NCI-H187 (cell line): ENCODE measurements around the gene POP7.
"Not testable (repeated sequence)": the region's sequence is repeated elsewhere in the genome, so short reads cannot be mapped to it uniquely, and the experiment has no call there.

Experiments
- DNase-seq, 2 experiments: peaks; one replicate each; lab custom pipeline; 2025; lab: John Stamatoyannopoulos, UW

The POP7 gene

DNA sequence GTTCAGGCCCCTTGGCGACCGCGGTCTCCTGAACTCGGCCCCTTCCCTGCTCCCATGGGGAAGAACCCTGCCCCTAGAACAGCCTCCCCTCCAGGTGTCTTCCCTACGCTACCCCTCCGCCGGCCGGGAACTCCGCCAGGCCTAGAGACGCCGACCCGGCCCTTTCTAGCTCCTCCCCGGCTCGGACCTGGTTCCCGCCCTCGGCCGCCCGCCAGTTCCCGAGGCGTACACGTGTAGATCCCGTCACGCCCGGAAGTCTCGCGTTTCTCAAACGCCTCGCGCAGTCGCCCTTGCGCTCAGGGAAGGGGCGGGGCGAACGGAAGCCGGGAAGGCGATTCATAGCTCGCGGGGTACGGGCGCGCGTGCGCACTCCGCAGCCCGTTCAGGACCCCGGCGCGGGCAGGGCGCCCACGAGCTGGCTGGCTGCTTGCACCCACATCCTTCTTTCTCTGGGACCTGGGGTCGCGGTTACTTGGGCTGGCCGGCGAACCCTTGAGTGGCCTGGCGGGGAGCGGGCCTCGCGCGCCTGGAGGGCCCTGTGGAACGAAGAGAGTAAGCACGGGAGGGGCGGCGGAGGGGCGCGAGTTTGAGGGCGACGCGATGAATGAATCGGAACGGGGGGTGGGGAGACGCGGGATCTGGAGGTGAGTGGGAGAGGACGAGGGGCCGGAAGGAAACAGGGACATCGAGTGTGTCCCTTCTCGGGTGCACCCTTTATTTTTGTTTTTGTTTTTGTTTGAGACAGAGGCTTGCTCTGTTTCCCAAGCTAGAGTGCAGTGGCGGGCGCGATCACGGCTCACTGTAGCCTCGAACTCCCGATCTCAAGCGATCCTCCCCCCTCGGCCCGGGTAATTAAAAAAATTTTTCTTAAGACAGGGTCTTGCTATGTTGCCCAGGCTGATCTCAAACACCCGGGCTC lies at the start of gene POP7:
POP7 (plus strand) TSS at position 369 of the 919 bp plus-strand sequence. CDS start 710 bp downstream, outside the sequence.
- DNase-seq = peak; percentile 94 to 99

DNA sequence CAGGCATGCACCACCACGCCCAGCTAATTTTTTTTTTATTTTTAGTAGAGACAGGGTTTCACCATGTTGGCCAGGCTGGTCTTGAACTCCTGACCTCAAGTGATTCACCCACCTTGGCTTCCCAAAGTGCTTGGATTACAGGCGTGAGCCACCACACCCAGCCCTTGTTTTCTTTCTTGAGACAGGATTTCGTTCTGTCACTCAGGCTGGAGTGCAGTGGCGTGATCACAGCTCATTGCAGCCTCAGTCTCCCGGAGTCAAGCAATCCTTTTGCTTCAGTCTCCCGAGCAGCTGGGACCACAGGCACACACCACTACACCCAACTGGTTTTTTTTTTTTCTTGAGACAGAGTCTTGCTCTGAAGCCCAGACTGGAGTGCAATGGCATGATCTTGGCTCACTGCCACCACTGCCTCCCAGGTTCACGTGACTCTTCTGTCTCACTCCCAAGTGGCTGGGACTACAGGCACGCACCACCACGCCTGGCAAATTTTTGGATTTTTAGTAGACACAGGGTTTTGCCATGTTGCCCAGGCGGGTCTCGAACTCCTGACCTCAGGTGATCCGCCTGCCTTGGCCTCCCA lies 43.6 kb upstream of the POP7 start:
- DNase-seq = not testable (repeated sequence)

DNA sequence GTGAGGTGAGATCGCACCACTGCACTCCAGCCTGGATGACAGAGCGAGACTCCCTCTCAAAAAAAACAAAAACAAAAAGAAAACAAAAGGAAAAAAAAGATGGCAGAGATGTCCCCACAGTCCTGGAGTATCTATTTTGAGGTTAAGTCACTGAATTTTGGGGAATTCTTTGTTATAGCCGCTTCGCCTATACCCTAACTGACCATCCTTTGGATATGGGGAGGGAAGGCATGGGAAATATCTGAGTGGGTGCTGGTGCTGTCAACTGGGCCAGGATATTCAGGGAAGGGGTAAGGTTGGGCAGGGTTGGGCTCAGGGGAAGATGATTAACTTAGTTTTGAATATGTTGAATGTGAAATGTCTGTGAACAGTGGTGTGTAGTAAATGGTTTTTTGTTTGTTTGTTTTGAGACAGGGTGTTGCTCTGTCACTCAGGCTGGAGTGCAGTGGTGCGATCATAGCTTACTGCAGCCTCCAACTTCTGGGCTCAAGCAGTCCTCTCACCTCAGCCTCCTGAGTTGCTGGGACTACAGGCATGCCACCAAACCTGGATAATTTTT lies 40.7 kb upstream of the POP7 start:
- DNase-seq = no peak

DNA sequence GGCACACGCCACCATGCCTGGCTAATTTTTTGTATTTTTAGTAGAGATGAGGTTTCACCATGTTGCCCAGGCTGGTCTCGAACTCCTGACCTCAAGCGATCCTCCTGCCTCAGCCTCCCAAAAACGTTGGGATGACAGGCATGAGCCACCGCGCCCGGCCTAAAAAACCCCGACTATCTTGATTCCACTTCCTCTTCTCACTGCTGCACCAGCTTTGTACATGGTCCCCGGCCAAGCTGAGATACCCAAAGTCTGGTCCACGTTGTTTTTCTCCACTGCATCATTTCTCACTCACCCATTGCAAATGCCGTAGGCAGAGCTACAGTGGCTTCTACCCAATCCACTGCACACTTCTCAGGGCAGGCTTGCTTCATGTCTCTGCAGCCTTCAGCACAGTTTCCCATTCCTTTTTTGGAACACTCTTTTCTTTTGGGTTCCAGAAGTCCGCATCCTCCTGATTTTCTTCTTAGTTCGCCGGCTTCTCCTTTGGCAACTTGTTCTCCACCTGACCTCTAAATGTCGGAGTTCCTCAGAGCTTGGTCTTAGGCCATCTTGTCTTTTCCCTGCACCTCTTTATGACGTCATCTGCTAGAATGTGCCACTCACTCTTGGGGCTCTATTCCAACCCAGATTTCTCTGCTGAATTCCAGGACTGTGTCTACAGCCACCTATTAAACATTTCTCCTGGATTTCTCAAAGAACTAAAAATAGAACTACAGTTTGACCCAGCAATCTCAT lies 38.4 kb upstream of the POP7 start:
- no peak for DNase-seq

DNA sequence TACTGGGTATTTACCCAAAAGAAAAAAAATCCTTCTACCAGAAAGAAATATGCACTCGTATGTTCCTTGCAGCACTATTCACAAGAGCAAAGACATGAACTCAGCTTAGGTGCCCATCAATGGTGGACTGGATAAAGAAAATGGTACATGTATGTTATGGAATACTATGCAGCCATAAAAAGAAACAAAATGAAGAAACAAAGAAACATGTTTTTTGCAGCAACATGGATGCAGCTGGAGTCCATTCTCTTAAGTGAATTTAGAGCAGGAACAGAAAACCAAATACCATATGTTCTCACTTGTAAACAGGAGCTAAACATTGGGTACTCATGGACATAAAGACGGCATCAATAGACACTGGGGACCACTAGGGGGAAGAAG lies 37.9 kb upstream of the POP7 start:
- DNase-seq = no peak

DNA sequence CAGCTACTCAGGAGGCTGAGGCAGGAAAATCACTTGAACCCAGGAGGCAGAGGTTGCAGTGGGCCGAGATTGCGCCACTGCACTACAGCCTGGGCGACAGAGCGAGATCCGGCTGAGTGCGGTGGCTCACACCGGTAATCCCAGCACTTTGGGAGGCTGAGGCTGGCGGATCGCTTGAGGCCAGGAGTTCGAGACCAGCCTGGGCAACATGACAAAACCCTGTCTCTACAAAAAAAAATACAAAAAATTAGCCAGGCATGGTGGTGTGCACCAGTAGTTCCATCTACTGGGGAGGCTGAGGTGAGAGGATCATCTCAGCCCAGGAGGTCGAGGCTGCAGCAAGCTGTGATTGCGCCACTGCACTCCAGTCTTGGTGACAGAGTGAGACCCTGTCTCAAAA lies 36.8 kb upstream of the POP7 start:
- DNase-seq = not testable (repeated sequence)

DNA sequence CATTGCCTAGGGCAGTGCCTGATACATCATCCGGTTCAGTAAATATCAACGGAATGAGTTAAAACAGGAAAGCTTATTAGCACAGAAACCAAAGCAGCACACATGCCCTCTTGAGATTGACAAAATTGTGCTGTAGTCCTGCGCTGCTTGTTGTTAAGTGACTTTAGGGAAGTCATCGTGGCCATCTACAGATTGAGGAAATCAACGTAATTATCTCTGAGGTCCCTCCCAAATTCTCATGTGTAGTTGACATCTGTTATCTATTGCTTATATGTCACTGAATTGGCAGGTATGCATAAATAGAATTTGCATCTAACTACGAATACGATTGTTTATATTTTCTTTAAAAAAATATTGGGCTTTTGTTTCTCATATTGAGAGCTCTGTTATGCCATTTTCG lies 35.8 kb upstream of the POP7 start:
- DNase-seq = no peak

DNA sequence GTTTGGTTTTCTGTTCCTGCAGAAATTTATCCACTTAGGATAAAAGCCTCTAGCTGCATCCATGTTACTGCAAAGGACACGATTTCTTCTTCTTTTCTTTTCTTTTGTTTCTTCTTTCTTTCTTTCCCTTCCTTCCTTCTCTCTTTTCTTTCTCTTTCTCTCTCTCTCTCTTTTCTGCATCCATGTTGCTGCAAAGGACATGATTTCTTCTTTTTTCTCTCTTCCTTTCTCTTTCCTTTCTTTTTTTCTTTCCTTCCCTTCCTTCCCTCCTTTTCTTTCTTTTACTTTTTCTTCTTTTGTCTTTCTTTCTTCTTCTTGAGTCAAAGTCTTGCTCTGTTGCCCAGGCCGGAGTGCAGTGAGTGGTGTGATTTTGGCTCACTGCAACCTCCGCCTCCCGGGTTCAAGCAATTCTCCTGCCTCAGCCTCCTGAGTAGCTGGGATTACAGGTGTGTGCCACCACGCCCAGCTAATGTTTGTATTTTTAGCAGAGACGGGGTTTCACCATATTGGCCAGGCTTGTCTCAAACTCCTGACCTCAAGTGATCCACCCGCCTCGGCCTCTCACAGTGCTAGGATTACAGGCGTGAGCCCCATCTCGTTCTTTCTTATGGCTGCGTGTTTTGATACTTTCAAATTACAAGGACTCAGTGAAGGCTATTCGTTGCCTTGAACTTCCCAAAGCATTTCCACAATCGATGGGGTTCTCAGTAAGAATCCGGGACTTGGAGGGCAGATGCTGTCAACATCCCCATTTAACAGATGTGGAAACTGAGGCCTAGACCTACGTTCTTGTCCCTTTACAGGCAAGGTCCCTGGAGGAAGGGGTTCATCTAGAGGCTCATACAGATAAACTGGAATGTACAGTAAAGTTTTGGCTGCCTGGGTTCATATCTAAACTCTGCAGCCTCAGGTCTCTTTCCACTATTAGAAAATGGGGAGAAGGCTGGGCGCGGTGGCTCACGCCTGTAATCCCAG lies 34.3 kb upstream of the POP7 start:
- DNase-seq = no peak

DNA sequence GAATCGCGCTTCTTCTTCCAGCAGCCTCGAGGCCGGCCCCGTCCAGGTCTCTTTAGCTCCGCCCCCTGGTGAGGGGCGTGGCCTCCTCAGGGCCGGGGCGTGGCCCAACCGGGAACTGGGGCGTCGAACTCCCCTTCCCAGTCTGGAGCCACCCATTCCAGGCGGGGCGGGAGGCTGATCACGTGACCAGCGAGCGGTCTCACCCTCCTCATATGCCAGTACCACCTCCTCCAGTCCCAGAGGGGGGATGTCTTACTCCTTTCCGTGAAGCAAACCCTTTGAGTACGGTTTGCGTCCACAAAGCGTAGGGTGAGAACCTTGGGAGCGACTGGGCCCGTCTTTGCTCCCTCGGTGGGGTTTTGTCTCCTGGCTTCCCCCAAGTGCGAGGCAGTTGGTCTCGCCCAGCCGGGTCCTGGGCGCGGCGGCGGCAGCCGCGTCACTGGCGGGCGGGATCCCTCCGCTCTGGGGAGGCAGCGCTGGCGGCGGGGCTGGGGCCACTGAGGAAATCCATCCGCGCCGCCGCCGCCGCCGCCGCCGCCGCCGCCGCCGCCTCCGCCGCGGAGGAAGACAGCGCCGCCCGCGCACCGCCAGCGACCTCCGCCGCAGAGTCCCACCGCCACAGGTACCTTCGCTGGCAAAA lies 32.5 kb upstream of the POP7 start, which contains the start of gene GNB2:
GNB2 (plus strand) TSS at position 439 of the 640 bp plus-strand sequence. CDS start 2,526 bp downstream, outside the sequence.
- peak; percentile 98 to 99 for DNase-seq

DNA sequence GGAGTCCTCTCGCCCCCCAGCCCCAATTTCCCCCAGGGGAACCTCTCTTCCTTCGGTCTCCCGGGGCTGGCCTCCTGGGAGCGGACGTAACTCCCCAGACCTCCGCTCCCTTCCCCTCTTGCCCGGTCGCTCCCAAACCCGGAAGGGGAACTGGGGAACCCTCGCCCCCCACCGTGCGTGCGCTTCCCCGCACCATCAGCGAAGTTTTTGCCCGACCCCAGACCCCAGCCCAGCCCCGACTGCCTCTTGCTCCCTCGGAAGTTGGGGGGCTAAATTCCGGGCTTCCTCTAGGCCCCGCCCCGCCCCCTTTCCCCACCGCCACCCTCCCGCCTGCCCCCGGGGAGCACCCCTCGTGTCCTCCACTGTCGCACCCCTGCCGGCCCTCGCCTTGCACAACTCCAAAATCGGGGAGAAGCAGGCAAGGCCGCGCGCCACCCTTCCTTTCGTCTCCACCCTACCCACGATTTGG lies 31.9 kb upstream of the POP7 start:
- peak in 1 of 2 experiments; percentile 53 for DNase-seq

DNA sequence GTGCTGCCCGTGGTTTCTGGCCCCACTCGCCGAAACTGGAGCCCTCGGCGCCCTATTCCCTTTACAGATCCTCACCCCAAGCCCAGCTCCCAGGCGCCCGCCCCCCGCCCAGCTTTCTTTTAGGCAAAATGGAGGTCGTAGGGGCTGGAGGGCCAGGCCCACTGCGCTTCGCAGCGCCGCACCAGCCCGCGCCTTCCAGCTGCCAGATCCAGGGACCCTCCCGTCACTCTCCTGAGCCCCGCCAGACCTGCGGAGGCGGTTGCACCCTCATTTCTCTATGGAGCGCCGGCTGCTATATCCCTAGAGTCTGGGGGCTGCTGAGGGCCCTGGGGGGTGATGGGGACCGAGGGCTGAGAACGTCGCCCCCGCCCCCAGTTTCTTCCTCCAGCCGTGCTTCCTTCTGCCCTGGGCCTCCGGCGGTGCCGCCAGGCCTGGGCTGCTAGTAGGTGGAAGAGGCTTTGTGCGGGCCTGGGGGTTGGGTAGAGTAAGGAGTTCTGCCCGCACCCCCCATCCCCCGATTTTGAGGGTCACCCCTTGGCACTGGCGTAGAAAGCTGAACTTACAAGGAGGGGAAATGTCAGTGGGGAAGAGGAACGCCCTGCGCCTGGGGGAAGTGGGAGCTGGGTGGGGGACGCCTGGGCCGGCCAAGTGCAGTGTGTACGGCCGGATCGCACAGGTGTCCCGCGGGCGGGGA lies 31.4 kb upstream of the POP7 start:
- DNase-seq = no peak

DNA sequence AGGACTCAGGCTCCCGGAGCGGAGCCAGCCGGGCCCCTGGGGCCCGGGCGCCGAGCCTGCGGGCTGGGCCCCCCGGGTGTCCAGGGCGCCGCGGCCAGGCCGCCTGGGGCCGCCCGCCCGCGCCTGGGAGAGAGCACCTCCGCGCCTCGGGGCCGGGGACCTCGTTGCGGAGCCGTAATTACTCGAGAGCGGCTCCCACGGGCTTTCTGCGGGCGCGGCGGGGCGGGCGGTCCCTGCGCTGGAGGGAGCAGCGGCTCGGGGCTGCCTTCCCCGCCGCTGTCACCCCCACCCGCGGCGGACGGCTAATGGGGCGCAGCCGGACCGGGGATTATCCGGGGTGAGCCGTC lies 30.8 kb upstream of the POP7 start:
- no peak for DNase-seq

DNA sequence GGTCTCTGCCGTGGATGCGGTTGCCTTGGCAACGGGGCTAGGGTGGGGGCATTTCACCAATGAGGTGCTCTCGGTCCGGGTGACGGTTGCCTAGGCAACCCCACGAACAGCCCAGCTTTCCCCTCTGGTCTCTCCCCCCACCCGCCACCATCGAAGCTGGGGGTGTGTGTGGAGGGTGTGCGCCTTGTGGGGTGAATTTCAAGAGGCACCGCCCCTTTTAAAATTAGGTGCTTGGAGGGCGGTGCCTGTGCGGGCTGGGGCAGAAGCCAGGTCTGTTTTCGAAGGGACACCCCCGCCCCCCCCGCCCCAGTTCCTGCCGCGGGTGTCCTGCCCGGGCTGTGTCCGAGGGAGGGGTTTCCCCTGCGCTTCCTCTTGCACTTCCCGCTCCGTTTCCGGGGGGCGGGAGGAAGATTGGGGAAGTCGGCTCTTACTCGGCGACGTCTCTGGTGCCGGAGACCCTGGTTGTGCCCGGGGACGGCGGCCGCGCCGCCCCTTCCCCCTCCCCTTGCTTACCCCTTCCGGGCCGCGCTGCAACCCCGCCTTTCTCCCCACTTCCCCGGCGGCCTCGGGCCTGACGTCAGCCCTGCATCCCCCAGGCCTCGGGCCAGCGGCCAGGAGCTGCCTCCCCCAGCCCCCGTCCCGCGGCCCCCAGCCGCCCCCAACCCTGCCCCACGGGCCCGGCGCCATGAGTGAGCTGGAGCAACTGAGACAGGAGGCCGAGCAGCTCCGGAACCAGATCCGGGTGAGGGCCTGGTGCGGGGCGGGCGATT lies 30.2 kb upstream of the POP7 start:
- DNase-seq = no peak

DNA sequence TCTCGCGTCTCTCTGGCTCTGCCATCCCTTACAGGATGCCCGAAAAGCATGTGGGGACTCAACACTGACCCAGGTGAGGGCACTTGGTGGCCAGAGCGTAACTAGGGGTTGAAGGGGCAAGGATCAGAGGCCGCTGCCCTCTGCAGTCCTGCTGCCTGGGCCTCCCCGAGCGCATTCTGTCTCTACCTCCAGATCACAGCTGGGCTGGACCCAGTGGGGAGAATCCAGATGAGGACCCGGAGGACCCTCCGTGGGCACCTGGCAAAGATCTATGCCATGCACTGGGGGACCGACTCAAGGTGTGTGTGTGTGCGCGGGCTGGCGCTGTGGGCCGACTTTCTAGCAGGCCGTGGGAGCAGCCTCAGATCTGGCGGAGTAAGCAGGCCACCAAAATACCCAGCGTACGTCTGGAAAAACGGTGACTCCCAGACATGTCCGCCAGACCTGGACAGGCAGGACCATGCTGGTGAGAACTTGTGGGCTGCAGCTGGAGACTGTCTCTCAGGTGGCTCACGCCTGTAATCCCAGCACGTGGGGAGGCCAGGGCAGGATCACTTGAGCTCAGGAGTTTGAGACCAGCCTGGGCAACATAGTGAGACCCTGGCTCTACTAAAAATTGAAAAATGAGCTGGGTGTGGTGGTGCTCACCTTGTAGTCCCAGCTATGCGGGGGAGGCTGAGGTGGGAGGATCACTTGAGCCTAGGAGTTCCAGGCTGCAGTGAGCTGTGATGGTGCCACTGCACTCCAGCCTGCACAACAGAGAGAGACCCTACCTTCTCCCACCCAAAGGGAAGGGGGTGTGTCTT lies 29.2 kb upstream of the POP7 start:
- no peak for DNase-seq

DNA sequence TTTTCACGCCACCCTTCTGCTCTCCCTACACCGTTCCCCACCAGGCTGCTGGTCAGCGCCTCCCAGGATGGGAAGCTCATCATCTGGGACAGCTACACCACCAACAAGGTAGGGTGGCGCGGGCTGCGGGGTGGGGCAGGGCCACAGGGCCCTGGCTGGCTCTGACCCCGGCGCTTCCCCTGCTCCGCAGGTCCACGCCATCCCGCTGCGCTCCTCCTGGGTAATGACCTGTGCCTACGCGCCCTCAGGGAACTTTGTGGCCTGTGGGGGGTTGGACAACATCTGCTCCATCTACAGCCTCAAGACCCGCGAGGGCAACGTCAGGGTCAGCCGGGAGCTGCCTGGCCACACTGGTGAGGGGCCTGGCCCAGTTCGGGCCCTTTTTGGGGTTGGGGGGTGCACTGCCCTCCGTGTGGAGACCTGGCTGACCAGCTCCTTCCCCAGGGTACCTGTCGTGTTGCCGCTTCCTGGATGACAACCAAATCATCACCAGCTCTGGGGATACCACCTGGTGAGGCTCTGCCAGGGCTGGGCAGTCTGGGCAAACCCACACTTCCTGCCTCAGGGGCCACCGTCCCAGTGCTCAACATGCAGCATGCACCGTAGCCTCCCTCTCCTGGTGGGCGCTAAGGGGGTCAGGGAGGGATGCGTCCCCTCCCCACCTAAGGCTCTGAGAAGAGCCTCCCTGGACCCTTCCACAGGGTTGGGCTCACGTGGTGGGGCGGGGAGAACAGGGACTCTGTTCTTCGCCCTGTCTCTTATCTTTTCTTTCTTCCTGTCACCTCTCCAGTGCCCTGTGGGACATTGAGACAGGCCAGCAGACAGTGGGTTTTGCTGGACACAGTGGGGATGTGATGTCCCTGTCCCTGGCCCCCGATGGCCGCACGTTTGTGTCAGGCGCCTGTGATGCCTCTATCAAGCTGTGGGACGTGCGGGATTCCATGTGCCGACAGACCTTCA lies 28.3 kb upstream of the POP7 start:
- DNase-seq = no peak

DNA sequence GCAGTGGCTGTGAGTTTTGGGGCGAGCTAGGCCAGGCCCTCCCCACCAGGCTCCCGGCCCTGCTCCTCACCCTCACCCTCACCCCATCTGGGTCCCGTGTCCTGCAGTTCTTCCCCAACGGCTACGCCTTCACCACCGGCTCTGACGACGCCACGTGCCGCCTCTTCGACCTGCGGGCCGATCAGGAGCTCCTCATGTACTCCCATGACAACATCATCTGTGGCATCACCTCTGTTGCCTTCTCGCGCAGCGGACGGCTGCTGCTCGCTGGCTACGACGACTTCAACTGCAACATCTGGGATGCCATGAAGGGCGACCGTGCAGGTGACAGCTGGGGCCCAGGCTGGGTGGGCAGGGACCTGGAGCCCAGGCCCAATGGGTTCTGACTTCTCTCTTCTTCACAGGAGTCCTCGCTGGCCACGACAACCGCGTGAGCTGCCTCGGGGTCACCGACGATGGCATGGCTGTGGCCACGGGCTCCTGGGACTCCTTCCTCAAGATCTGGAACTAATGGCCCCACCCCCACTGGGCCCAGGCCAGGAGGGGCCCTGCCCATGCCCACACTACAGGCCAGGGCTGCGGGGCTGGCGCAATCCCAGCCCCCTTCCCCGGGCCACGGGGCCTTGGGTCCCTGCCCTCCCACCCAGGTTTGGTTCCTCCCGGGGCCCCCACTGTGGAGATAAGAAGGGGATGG lies 27.5 kb upstream of the POP7 start:
- DNase-seq = no peak
